GM21447 (cell line): ENCODE results near the gene GPRIN1.

Experiments
- ATAC-seq: cut with Tn5 transposase; IDR thresholded peaks from one replicate; pipeline ENCODE4 v1.9.1; 2021; ENCODE audit not compliant: unreplicated experiment

The GPRIN1 gene

DNA sequence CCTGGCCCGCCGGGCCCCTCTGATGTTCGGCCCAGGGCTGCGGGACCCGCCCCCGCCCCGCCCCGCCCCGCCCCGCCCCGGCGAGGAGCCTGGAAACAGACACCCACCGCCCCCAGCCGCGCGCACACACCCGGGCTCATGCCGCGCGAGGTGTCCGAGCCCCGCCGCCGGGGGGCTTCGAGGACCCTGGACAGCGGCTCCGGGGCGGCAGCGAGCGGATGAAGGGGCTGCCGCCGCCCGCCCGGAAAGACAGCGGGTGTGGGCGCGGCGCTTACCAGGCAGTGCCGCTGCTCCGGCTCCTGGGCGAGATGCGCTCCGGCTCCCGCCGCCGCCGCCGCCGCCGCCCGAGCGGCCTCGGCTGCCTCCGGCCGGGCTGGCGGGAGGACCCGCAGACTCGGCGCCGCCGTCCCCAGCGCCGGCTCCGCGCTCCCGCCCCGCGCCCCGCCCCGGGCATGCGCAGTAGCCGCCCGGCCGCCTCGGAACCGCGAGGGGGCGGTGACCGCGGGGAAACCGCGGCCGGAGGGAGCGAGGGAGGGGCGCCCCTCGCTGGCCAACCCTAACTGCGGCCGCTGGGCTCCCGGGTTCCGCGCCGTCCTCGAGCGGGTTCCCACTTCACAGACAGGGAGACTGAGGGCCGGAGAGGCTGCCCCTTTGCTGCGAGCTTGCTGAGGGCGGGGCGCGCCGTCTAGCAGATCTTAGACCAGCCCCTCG lies at the start of gene GPRIN1:
TSS of gene GPRIN1 (minus strand) at position 433 of the 711 bp plus-strand sequence. CDS start 10,322 bp downstream, outside the sequence.
- peak; percentile 68 for ATAC-seq

DNA sequence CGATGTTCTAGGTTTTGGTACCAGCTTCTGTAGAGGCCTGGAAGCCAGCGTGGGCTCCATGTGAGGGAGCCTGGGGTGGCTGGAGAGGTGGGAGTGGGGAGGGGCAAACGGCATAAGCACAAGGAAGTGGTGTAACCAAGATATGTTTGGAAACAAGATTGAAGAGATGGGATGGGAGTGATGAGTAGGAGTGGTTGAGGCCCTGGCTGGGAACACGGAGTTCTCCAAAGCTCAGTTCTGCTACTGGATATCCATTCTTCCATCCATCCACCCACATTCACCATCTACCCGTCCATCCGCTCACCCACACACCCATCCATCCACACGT lies 49.5 kb upstream of the GPRIN1 start:
- no peak for ATAC-seq

DNA sequence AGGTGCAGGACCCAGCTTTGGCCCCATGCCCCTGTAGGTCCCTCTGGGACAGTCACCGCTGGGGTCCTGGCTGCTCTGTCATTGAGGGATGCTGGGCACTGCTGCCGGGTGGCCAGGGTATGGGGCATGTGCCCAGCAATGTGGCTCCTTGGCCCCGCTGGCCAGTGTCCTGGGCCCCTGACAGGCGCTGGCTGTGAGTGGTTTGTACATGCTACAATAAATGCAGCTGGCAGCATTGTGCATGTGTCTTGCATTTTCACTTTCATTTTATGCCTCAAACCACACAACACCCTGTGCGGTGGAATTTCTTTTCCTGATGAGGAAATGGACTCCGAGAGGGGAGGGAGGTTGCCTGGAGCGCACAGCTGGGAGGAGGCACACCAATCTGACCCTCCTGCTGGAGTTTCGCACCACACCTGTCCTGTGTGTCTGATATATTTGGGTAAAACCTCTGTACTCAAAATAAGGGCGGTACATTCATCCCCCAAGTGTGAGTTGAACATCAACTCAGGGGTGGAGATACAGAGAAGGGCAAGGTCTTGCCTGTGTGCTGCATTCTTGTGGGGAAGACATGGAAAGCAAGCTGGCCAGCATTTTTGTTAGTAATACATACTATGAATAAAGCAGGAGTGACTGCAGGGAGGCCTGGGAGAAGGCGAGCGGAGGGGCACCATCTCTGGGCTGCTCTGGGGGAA lies 49.0 kb upstream of the GPRIN1 start:
- no peak for ATAC-seq

DNA sequence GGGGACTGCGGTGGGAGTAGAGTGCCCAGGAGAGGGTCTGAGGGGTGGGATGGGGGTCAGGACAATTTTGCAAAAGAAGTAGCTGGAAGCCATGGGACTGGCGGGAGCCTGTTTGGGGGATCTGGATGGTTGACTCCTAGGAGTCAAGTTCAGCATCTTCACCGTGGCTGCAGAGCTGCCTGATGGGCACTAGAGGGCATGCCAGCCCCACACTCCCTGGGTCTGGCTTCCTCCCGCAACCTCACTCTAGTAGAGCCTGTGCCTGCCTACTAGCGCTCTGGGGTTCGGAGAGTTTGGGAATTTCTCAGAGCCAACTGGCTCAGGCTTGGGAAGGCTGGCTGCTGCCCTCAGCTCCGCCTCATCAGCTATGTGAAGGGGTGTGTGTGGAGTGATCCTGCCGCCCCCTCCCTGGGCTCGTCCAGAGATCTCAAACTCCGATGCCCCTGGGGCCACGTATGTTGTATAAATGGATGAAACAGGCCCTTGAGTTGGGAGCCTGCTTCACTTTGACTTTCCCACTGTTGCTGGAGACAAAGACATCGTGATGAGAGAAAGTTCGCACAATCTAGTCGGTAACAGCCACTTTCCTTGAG lies 48.1 kb upstream of the GPRIN1 start:
- peak; percentile 57 for ATAC-seq

DNA sequence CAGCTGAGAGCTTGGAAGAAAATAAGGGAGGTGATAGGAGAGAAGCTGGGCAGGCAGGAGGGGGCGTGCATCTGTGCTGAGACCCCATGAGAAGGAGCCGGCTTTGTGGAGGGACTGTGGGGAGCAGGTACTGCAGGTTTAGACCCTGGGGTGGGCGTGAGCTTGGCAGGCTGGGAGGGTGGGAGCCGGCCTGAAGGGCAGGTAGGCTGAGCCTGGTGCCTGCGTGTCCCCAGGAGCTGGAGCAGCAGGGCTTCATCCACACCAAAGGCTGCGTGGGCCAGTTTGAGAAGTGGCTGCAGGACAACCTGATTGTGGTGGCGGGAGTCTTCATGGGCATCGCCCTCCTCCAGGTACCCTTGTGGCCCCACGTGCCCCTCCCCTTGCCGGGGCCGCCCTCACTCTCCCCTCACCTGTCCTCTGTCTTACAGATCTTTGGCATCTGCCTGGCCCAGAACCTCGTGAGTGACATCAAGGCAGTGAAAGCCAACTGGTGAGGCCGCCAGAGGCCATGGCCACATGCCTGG lies 46.6 kb upstream of the GPRIN1 start:
- no peak for ATAC-seq

DNA sequence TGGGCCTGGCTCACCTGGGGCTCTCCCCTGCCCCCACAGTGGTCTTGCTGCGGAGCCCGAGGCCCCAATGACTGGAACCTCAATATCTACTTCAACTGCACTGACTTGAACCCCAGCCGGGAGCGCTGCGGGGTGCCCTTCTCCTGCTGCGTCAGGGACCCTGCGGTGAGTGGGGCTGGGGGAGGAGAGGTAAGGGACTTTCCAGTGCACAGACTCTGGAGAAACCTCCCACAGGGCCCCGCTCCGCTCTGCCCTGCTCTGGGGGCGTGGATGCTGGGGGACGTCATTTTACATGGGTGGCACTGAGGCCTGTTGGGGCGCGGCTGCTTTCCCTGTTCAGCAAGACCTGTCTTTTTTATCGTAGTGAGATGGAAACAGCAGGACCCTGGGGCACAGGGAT lies 44.9 kb upstream of the GPRIN1 start:
- ATAC-seq = no peak

DNA sequence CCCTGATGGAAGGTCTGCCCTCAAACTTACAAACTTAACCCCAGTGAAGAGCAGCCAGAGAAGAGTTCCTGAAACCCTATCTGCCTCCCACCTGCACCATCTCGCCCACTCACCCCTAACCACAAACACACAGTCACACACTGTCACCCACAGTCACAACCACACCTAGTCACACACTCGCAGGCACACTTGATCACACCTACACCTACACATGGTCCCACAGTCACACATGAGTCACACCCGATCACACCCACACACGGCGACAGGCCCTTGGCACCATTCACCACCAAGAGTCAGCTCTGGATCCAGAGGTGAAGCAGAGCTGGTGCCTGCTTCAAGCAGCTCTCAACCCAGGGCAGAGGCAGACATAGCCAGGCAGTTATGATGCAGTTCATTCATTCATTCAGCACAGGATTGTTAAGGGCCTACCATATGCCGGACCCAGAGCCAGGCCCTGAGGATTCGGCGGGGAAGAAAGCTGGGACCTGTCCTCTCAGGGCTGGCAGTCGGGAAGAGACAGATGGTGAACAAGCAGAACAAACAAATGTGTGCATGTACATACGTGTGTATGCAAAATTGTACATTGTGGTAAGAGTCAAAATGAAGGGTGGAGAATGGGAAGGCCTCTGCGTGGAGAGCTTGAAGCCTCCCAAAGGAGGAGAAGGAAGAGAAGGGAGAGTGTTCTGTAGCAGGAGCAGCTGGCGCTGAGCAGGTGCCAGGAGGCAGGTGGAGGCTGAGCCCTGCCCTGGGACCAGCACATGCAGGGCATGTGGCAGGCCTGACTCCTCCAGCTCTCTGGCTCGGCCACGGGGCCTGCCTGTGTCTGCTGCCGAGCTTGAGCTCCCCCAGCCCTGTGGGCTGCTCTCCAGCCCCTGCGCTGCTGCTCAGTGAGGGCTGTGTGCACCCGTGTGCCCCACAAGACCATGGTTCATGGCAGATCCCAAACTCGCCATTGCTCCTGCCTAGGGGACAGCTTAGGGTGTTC lies 43.7 kb upstream of the GPRIN1 start:
- no peak for ATAC-seq

DNA sequence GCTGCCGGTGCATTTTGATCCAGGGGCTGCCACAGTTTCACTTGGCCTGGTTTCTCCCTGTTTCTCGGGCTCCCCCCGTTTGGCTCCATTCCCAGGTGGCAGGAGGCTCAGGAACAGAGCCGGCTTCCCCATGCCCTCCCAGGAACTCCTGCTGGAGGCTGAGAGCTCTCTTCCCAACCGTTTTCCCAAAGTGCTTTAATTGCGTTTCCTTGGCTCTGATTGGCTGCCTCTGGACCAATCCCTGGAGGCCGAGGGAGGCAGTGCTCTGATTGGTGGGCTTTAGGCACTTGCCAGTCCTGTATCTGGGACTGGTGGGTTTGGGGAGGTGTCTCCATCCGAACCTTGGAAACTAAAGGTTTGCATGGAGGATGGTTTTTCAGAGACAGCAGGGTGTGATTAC lies 42.2 kb upstream of the GPRIN1 start:
- no peak for ATAC-seq

DNA sequence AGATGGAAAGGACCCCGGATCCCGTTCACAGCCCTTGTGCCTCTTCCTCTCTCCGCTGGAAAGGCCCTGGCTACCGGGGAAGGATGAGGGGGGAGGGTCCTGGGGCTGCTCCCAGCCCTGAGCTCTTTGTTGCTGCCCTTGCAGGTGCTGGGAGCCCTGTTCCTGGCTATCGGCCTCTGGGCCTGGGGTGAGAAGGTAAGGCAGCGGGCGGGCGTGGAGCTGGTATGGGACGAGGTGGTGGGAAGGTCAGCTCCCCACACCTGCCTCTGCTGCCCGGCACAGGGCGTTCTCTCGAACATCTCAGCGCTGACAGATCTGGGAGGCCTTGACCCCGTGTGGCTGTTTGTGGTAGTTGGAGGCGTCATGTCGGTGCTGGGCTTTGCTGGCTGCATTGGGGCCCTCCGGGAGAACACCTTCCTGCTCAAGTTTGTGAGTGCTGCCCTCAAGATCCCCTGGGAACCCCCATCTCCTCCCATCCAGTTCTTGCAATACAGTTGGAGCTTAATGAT lies 41.6 kb upstream of the GPRIN1 start:
- ATAC-seq = no peak

DNA sequence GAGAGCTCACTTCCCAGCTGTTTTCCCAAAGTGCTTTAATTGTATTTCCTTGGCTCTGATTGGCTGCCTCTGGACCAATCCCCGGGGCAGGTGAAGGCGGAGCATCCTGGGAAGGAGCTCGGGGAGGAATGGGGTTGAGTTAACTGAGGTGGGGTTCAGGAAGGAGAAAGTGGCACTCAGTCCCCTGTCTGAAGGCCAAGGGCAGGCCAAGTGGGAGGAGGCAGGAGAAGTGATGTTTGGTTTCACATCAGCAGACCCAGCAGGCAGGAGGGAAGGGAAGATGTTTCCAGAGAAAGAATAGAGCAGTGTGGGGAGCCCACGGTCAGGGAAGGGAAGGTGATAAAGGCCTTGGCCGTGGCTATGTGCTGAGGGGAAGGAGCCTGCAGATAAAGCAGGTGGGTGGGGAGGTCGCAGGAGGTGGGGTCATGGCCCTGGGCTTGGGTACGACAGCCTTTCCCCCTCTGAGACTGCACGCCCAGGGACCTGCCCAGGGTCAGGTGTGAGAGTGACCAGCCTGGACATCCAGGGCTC lies 40.5 kb upstream of the GPRIN1 start:
- ATAC-seq = no peak

DNA sequence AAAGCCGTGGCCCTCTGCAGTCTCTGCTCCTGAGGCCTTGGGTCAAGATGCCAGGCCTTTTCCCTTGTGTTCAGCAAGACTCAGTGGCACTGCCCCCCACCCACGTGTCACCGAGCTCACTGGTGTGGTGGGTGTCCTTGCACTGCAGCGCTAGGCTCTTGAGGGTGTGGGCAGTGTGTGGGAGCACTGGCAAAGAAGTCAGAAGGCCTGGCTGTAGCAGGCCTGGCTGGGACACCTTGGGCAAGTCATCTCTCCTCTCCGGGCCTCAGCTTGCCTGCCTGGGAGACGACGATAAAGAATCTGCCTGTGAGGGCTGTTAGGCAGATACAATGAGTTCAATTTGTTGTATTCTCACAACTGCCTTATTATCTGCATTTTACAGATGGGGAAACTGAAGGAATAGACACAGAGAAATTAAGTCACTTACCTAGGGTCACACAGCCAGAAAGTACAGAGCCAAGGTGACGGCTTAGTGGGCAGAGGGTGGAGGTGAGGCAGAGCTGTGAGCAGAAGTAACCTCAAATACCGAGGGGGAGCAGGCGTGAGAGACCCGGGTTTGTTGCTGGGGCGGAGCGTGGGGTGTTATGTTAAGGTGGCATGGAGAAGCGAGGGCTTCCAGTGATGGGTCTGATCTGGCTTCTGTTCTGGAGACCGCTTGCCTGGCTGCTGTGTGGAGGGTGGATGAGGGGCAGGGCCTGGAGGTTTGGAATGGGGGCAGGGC lies 38.7 kb upstream of the GPRIN1 start:
- no peak for ATAC-seq

DNA sequence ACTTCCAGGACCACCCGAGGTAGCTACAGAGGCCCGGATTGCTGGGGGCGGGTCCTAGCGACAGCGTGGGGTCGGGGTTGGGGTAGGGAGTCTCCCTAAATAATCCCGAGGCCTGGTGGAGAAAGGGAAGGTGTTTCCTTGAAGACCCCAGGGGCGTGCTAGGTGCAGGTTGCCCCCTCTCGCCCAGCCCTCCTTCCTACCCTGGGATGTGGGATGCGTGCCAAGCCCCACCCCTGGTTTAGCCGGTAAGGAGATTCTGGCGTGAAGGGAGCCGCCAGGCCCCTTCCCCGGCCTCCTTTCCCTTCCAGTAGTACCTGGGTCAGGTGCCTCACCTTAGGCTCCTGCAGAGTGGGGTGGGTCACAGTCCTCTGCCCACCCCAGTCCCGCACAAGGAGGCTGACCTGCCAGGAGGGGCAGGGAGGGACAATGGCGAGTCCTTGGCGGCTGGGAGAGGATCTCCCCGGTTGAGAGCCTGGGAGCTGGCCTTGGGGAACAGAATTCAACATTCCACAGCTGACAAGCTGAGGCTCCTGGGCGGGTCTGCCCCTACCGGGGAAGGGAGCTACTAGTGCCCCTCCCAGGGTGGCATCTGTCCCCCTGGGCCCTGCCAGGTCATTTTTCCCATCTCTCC lies 38.0 kb upstream of the GPRIN1 start:
- no peak for ATAC-seq

DNA sequence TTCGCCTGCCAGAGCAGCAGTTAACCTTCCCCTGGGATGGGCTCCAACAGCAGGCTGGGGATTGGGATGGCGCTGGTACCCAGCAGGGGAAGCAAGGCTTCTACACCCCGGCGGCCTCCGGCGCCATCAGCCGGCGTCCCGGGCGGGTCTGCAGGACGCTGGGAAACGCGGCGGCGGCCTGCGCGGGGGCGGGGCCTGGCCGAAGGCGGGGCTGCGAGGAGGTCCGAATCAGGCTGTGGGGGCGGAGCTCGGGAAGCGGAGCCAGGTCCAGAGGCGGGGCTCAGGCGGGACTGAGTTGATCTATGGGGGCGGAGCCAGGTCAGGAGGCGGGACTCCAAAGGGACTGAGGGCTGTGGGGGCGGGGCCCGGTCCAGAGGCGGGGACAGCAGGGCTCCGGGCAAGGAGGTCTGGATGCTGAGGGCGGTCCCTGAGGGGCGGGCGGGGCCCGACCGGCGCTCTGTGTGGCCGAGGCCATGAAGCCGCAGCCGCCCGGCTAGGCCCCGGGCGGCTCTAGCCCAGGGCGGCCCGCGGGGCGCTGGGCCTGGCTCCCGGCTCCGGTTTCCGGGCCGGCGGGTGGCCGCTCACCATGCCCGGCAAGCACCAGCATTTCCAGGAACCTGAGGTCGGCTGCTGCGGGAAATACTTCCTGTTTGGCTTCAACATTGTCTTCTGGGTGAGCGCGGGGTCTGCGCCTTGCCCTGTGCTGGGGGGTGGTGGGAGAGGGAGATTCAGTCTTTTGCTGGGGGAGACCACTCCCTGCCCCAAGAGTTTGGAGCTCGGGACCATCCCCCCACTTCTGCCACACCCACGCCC lies 37.3 kb upstream of the GPRIN1 start, which contains the start of gene TSPAN17:
TSS of gene TSPAN17 (plus strand) at position 455 of the 813 bp plus-strand sequence. CDS start at position 587, 132 bp downstream.
- peak; percentile 93 for ATAC-seq

DNA sequence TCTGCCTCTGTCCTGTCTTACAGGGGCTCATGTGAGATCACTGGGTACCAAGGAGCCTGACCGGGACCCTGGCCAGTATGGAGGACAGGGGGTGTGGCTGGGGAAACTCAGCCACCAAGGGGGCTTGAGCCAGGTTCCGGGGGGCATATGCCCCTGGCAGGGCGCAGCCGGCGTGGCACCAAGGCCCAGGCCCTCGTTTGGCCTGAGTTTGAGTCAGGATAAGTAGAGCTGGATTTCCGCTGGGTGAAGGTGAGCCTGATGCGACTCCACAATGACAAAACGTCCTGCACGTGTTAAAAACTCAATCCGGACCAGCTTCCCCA lies 36.7 kb upstream of the GPRIN1 start:
- ATAC-seq = no peak

DNA sequence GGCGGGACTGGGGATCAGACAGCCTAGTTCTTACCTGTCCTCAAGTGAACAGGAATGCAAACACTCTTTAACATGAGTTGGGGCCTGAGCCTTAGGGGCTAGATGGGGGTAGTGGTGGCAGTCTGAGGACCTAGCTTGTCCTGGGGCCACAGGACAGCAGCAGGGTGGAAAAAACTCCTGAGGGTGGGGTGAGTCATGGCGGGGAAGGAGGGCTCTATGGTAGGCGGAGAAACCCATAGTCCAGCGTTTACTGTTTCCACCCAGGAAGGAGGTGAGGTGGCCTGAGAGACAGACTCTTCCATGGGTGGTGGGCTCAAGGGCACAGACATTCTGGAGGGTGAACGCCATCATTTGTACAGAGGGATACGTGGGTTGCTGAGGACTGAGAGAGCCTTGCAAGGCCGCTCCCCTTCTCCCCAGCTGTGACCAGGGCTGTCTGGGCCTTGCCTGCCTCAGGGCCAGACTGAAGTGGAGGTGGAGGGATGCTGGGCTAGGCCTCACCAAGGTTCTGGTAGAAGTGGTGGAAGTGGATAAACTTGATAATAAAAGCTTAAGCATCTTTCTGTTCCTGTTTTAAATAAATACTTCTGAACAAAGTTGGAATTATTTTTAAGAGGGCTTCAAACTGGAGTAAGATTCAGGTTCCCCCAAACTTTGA lies 36.2 kb upstream of the GPRIN1 start:
- no peak for ATAC-seq

DNA sequence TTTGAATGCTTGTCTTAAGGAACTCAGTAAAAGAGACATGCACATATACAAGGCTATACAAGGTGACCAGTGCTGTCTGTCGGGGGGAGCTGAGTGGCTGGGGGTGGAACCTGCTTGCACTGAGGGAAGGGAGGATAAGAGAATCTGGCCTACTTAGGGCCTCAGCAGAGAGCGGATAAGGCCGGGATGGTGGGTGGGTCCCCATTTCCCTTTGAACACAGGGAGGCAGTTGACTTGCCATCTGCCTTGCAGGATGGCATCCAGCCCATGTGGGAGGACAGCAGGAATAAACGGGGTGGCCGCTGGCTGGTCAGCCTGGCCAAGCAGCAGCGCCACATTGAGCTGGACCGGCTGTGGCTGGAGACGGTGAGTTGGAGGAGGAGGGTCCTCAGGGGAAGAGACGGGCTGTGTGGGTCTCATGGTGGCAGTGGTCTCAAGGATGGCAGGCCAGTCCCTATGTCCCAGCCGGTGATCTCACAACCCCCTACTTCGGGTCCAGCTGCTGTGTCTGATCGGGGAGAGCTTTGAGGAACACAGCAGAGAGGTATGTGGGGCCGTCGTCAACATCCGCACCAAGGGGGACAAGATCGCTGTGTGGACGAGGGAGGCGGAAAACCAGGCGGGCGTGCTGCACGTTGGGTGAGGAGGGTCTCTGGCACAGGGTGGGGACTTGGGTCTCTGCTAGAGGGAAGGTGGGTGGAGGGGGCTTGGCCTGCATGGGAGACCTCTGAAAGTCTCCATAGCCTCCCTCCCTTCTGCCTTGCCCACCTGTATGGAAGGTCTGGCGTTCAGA lies 35.1 kb upstream of the GPRIN1 start:
- no peak for ATAC-seq

DNA sequence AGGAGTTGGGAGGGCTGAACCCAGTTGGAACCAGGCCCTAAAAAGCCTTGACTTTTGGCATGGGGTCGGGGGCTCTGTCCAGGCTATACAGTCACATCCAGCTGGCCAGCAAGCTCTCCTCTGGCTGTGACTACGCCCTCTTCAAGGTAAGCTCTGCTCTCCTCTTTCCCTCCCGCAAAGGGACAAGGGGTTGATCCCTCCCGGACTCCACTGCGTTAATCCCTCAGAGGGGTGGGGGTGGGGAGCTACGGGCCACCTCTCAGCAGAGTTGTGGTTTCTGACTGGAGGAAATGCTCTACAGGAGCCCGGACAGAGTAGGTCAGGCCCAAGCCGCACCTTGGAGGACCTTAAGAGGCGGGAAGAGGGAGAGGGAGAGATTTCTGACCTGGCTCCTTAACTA lies 34.3 kb upstream of the GPRIN1 start:
- ATAC-seq = no peak
